Rectal smooth muscle tissue (tissue), 1 donor: ENCODE data around the gene SLC9A2.

ENCODE experiments used
- H3K27ac ChIP-seq: one replicate; pipeline ENCODE4 v1.7.0; 2013; ENCODE audit warnings: low read depth, low read length, inconsistent platforms
- H3K27me3 ChIP-seq: one replicate; pipeline ENCODE4 v1.7.0; 2013; ENCODE audit warnings: low read length; ENCODE audit not compliant: control insufficient read depth, insufficient read depth
- H3K36me3 ChIP-seq: one replicate; pipeline ENCODE4 v1.7.0; 2013; ENCODE audit warnings: low read length; ENCODE audit not compliant: control insufficient read depth, insufficient read depth
- H3K4me1 ChIP-seq: one replicate; pipeline ENCODE4 v1.7.0; 2013; ENCODE audit warnings: low read length; ENCODE audit not compliant: control insufficient read depth, insufficient read depth
- H3K4me3 ChIP-seq: one replicate; pipeline ENCODE4 v1.7.0; 2013; ENCODE audit warnings: low read length
- H3K9ac ChIP-seq: one replicate; pipeline ENCODE4 v1.7.0; 2013; ENCODE audit warnings: low read length

Gene SLC9A2

GRCh38 chr2:102594445-102595016 lies 24.8 kb upstream of the SLC9A2 start:
- Histone ChIP-seq H3K27ac (no peak overlapping the region), H3K4me1 (no peaks in the 10 kb centered on the region), H3K4me3 (no peak overlapping the region), H3K27me3 (no peaks in the 10 kb centered on the region), H3K9ac (no peak overlapping the region), H3K36me3 (no peaks in the 10 kb centered on the region)

DNA sequence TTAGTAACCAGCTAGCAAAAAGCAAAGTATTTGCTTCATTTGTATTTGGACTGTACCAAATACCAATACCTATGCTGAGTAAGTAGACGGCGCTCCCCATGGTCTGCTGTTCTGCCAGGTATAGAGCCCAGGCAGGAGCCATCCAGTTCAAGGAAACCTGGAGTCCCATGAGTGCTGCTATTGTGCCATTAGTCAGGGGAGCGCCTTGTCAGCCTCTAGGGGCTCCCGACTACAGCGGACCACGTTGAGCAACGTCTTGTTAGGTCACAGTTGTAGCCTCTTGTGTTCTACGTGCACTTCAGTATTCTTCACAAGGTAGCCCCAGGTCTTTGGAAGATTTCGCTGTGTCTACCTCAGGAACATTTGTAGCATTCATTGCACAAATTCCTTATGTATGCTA lies 21.6 kb upstream of the SLC9A2 start:
- Histone ChIP-seq H3K4me3 (no peak overlapping the region), H3K36me3 (no peaks in the 10 kb centered on the region), H3K4me1 (no peaks in the 10 kb centered on the region), H3K27me3 (no peaks in the 10 kb centered on the region), H3K27ac (no peak overlapping the region), H3K9ac (no peak overlapping the region)

DNA sequence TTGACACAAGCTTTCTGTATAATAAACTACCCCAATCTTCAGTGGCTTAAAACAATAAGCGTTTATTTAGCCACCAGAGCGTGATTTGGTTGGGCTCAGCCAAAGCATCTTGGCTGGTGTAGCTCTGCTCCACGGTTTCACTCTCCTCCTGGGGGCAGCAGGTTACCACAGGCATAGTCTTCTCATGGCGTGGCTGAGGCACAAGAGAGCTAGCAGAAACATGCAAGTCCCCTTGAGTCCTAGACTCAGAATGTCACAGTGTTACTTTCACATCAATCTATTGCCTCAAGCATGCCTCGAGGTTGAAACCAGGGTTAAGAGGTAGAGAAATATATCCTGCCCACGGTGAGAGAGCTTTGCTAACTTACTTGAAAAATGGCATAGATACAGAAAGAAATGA lies 19.9 kb upstream of the SLC9A2 start:
- Histone ChIP-seq H3K36me3 (no peaks in the 10 kb centered on the region), H3K9ac (no peak overlapping the region), H3K27me3 (no peaks in the 10 kb centered on the region), H3K4me3 (no peak overlapping the region), H3K4me1 (no peaks in the 10 kb centered on the region), H3K27ac (no peak overlapping the region)

DNA sequence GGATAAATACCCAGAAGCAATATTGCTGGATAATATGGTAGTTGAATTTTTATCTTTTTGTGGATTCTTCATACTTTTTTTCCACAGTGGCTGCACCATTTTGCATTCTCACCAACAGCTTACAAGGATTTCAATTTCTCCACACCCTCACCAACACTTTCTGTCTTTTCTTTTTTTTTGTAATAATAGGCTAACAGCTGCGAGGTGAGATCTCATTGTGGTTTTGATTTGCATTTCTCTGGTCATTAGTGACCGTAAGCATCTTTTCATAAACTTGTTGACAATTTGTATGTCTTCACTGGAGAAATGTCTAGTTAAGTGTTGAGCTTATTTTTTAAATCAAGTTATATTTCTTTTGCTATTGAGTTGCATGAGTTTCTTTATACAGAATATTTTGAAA lies 17.6 kb upstream of the SLC9A2 start:
- H3K9ac ChIP-seq = no peak overlapping the region
- no peaks in the 10 kb centered on the region for H3K36me3 ChIP-seq
- H3K27me3 ChIP-seq = no peaks in the 10 kb centered on the region

DNA sequence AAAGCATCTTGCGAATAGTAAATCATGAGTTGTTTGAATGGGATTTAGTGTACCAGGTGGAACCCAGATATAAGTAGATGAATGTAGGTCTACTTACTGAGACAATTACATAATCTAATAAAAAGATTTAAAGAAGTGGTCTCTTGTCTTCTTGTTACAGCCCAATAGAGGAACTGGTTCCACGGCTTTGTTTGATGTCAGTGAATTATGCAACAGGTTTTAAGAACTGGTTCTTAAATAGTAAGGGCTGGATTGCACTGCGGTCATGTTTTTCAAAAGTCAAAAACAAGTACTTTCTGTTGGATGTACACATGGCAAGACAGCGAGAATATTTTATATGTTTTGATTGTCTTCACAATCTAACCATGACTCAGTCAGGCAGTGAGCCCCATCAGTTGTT lies 15.4 kb upstream of the SLC9A2 start:
- no peaks in the 10 kb centered on the region for H3K27me3 ChIP-seq
- H3K4me1 ChIP-seq = no peaks in the 10 kb centered on the region
- H3K9ac ChIP-seq = no peak overlapping the region
- H3K4me3 ChIP-seq = no peak overlapping the region
- H3K27ac ChIP-seq = no peak overlapping the region
- H3K36me3 ChIP-seq = no peaks in the 10 kb centered on the region

More for the DNA sequence above, 17.6 kb upstream of the SLC9A2 start:
- H3K4me3 ChIP-seq = no peak overlapping the region
- no peak overlapping the region for H3K27ac ChIP-seq
- no peaks in the 10 kb centered on the region for H3K4me1 ChIP-seq

DNA sequence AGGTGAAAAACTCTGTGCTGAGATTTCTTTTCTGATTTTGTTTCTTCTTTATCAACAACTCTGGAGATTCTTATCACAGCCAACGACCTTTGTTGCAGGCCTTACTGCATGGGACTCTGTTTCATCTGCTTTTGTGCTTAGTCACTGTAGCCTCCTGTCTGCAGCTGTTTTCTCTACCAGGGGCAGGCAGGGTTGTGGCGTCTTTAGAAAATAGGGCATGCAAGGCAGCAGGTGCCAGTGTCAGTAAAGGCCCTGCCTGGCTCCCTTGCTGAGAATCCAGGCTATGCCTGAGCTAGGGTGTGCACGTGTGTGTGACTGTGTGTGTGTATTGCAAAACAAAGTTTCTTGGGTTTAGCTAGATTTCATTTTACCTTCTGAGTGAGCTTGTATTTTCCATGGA lies 14.6 kb upstream of the SLC9A2 start:
- no peaks in the 10 kb centered on the region for H3K27me3 ChIP-seq
- no peaks in the 10 kb centered on the region for H3K4me1 ChIP-seq
- no peaks in the 10 kb centered on the region for H3K36me3 ChIP-seq
- H3K27ac ChIP-seq = no peak overlapping the region
- no peak overlapping the region for H3K9ac ChIP-seq
- H3K4me3 ChIP-seq = no peak overlapping the region

DNA sequence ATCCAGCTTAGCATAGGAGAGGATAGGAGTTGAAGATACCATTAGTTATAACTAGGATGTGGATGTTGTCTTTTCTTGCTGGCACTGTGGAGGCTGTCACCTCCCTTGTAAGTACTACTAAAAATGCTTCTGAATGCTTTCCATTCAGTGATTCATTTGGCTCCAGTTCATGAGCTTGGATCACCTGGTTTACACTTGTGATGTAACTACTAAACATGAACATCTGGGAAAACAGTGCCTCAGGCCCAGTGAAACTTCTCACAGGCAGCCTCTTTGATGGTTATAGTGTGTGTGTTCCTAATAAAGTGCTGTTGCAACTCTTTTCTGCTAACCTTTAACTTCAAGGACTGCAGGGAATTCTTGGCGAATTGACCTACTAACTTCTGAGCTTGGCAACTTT lies 13.0 kb upstream of the SLC9A2 start:
- Histone ChIP-seq H3K27ac (no peak overlapping the region), H3K4me1 (no peaks in the 10 kb centered on the region), H3K4me3 (no peak overlapping the region), H3K9ac (no peak overlapping the region), H3K36me3 (no peaks in the 10 kb centered on the region), H3K27me3 (no peaks in the 10 kb centered on the region)

DNA sequence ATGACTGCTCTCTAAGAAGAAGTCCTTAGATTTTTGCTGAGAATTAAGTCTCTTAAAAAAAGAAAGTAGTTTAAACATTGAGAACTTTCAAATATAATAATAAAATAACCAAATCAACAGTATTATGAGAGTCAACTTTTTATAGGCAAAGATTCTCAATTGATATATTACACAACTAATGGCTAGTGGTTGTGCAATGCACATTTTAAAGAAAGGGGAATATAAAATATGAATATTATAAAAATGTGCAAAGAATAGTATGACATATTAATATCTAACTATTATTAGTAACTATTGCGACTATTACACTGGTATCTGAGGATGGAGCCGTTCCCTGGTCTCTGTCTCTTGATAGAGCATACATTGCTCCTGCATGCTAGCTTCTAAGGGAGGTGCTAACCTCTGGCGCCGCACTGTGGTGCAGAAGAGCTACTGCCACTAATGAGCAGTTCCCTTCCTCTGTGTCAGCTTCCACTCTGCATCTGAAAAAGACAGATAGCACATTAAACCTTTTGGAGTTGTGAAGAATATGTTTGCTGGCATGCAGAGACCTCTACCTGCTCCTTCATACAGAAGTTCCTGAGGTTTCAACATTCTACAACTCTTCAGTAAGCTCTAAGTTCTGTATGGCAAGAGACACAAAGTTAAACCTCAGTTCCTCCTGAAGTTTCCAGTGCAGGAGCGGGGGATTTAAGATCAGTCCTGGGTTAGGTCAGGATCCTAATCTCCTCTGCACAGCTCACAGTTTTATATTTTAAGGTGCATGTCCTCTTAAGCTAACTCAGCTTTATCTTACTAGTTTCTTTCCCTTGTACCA lies 3.5 kb upstream of the SLC9A2 start:
- peaks cover 4% of the 10 kb centered on the region for H3K27me3 ChIP-seq
- H3K9ac ChIP-seq = no peak overlapping the region
- H3K4me3 ChIP-seq = no peak overlapping the region
- no peak overlapping the region for H3K27ac ChIP-seq
- peaks cover 2% of the 10 kb centered on the region for H3K4me1 ChIP-seq
- H3K36me3 ChIP-seq = no peaks in the 10 kb centered on the region

DNA sequence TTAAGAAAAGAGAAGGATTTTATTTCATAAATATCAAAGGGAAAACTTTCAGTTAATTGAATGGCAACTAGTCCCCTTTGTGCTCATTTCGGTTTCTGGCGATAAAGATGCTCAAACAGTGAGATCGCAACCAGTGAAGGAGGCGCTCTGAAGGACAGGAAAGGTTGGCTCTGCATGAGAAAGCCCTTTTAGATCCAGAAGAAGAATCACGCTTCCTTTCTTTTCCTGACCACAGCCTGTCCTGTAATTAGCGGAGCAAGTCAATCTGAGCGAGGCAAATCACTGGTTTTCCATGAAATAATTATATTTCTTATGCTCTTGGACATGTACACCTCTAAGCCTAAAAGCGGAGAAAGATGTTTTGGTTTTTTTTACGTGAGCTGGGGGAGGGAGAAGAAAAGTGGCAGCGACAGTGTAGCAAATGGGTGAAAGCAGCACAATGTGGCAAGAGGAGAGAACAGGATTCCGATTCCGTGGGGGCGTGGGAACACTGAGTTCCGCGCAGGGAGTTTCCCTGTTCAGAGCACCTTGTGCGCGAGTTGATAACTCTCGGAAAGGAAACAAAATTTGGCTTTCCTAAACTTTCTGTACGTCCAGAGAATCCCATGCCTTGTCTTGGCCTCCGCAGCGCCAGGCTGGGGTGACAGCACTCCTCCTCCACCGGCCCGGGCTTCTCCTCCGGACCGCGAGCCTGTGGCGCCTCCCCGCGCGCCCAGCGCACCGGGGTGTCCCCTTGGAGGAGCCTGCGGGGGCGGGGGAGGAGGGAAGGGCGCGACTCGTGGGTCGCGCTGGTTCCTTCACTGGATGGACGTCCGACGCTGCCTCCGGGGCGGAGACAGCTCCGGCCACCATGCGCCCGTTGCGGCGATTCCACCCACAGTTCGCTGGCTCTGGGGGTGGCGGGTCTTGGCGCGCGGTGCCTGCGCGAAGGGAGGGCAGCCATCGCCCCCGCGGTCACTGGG lies 620 bp upstream of the SLC9A2 start:
- Histone ChIP-seq H3K4me3 (peak overlapping the region; percentile 69), H3K4me1 (peaks cover 2% of the 10 kb centered on the region), H3K27me3 (peaks cover 4% of the 10 kb centered on the region), H3K9ac (peak overlapping the region; percentile 34), H3K27ac (no peak overlapping the region), H3K36me3 (no peaks in the 10 kb centered on the region)

DNA sequence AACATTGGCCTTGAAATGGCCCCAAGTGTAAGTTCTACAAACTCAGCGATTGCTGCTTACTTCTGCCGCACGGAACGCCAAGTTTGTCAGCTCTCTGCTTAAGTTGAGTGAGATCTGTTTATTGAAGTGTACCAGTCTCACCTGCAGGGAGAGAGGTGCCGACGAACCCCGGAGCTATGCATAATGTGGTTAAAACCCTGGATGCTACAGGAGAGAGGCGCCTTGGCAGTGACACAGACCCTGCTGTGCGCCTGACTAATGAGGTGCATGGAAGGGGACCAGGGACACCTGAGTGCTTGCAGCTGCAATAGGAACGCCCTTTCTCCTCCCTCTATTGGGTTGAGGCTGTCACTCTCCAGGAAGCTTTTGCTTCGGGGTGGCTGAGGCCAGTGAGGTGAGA lies 979 bp downstream of the SLC9A2 start:
- no peak overlapping the region for H3K9ac ChIP-seq
- peak overlapping the region; percentile 69 for H3K4me3 ChIP-seq

DNA sequence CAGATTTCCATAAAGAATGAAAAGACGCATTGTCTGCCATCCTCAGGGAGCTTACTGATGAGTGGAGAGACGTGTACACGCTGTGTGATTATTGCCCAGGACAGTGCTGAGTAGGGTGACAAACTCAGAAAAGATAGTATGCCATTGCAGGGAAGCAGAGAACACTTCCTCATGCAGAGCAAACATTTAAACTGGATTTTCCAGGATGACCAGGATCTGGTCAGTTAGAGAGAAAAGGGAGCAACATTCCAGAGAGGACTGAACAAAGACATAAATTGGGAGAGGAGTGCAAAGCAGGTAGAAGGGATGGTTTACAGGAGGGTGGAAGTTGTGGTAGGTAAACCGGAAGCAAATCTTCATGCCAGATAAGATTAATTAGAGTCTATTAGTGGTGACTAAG lies 2.3 kb downstream of the SLC9A2 start:
- Histone ChIP-seq H3K4me1 (peaks cover 2% of the 10 kb centered on the region), H3K36me3 (no peaks in the 10 kb centered on the region), H3K27me3 (peaks cover 4% of the 10 kb centered on the region), H3K27ac (no peak overlapping the region), H3K4me3 (peak overlapping the region; percentile 19), H3K9ac (no peak overlapping the region)

More for the DNA sequence above, 979 bp downstream of the SLC9A2 start:
- Histone ChIP-seq H3K4me1 (peaks cover 2% of the 10 kb centered on the region), H3K36me3 (no peaks in the 10 kb centered on the region), H3K27ac (no peak overlapping the region), H3K27me3 (peaks cover 4% of the 10 kb centered on the region)

DNA sequence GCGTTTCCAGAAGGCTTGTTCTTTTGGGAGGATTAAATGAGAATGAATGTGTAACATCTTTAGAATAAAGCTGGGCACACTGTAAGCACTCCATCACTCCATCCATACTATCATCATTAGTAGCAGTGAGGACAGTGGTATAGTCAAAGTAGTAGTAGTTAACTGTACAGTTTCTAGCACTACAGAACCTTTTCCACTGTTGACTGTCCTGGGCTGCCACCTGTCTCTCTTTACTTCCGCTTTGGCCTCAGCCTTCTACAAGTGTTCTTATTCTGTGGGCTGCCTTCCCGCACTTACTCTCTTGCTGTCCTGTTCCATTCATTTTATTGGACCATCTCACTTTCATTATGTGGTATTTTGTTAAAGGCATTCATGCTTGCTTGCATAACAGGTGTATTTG lies 3.3 kb downstream of the SLC9A2 start:
- Histone ChIP-seq H3K27ac (no peak overlapping the region), H3K9ac (no peak overlapping the region), H3K4me1 (peaks cover 2% of the 10 kb centered on the region), H3K27me3 (peaks cover 4% of the 10 kb centered on the region), H3K4me3 (peak overlapping the region; percentile 9), H3K36me3 (no peaks in the 10 kb centered on the region)
